Aorta (tissue), 5 donors: ENCODE data around the gene CNNM2. TPM values are rescaled to one million over a fixed set of nuclear protein-coding genes. Genes with fewer than 3 reads are reported as not detected.
"Not testable (repeated sequence)": the region's sequence is repeated elsewhere in the genome, so short reads cannot be mapped to it uniquely, and the experiment has no call there.

Experiments
- ATAC-seq: fragments of 200-7000 bp; cut with Tn5 transposase; one replicate; pipeline ENCODE4 v1.9.1; 2022; ENCODE audit warnings: moderate library complexity; ENCODE audit not compliant: low FRiP score
- DNase-seq, 2 donors: peaks; one replicate each; pipeline ENCODE4 v3.0.0-alpha.2; 2020
- H3K27ac ChIP-seq, 2 donors: one replicate each; pipeline ENCODE4 v1.5.1; 2013; ENCODE audit warnings: low read length in 2 of 2, mild to moderate bottlenecking in 2 of 2, moderate library complexity in 2 of 2, control low read depth in 1 of 2, inconsistent platforms in 1 of 2, low read depth in 1 of 2
- H3K27me3 ChIP-seq, 2 donors: one replicate each; pipeline ENCODE4 v1.6.1; 2013; ENCODE audit warnings: control low read depth in 1 of 2, low read length in 1 of 2, mild to moderate bottlenecking in 1 of 2, moderate library complexity in 1 of 2; ENCODE audit not compliant: insufficient read depth in 2 of 2, control insufficient read depth in 1 of 2
- H3K36me3 ChIP-seq, 2 donors: one replicate each; pipeline ENCODE4 v1.6.1; 2013; ENCODE audit warnings: control low read depth in 1 of 2, low read length in 1 of 2, mild to moderate bottlenecking in 1 of 2; ENCODE audit not compliant: insufficient read depth in 2 of 2, control insufficient read depth in 1 of 2
- H3K4me1 ChIP-seq, 2 donors: one replicate each; pipeline ENCODE4 v1.6.1; 2013; ENCODE audit warnings: low read length in 2 of 2, control low read depth in 1 of 2, mild to moderate bottlenecking in 1 of 2, moderate library complexity in 1 of 2; ENCODE audit not compliant: insufficient read depth in 2 of 2, control insufficient read depth in 1 of 2
- H3K4me3 ChIP-seq, 2 donors: one replicate each; pipeline ENCODE4 v1.5.1; 2013; ENCODE audit warnings: low read length in 2 of 2, control low read depth in 1 of 2, mild to moderate bottlenecking in 1 of 2
- H3K9me3 ChIP-seq: one replicate; pipeline ENCODE4 v1.6.1; 2013; ENCODE audit warnings: mild to moderate bottlenecking, low read length; ENCODE audit not compliant: control insufficient read depth
- WGBS, 2 donors: extraction: QIAGEN DNeasy Blood & Tissue Kit; methylation state at CpG; one replicate each; pipeline ENCODE4 v1.1.7; 2013; 5-methylcytosine and 5-hydroxymethylcytosine counted together
- intact Hi-C, 2 donors: fragments of 100-400 bp; cut with DNase I; formaldehyde crosslinking; loops; one replicate each; pipeline versions ENCODE4 v1.14.2 to v1.15.0; 2022
- polyA plus RNA-seq, 2 donors: library from polyadenylated mRNA; stranded (reverse); fragments of 200-250 nt; gene quantifications; one replicate each; pipeline ENCODE4 v1.2.3, GENCODE V29; 2013
- total RNA-seq, 2 donors: library from RNA; stranded (reverse); fragmentation: NEBNext Ultra II Directional; extraction: Animal tissue kit (Norgen Biotek cat#: 25700); gene quantifications; one replicate each; pipeline ENCODE4 v1.2.1, GENCODE V29; 2021
- donor health status: healthy with polysubstance abuse.
- donor health status: Bipolar disorder and iron deficiency.
- donor health status: DM: no; HTN: no; CAD: no.
- donor health status: DM: no; HTN: no; CAD: no.
- donor health status: DM: yes; HTN: yes; CAD: no.

The CNNM2 gene
- total and polyA plus RNA-seq, 4 donors, result 3.0 to 30.8 (median 9.6) TPM

DNA sequence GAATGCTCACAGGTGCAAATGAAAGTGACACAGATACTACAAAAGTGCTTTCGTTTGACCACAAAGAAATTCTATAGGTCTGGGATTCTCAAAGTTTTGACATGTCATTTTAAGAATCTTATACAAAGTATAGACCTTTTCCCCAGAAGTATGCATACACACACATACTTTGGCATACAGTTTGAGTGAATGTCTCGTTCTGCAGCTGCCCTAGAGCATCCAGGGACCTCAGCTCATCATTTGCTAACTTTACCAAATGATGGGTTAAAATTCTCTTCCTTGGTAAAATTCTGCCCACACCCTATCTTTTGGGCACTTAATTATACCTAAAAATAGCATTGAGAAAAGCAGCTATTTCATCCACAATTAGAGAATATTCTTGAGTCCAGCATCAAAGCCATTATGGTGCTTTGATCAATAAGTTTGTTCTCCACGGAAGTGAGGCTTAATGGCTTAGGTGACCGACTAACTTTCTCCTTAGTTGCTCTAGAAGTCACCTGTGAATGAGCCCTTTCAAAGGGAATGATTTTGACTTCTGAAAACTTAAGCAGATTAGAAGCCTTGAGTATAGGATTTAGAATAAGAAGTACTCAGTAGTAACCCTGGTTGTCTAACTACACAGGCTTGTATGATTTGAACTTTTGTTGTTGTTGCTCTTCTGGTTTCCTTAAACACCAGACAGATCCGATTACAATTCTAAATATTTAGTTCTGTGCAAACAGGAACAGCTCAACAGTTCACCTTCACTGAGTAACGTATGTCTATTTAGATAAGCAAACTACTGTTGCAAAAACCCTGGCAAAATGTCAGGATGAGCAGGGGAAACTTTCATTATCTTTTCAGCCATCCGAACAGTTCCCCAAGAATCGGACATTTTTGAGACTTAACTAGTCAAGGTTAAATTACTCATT is 70.6 kb downstream of the CNNM2 start:
- Histone ChIP-seq H3K27me3 (no peaks in the 10 kb centered on the region), H3K4me3 (no peak overlapping the region), H3K27ac (no peak overlapping the region), H3K9me3 (no peaks in the 10 kb centered on the region), H3K36me3 (no peaks in the 10 kb centered on the region), H3K4me1 (peaks cover 4% of the 10 kb centered on the region in 2 donors)
- 60 to 64% methylated on average over 8 of the region's 8 CpGs for WGBS, 2 donors
- intact Hi-C loops, result no loop called here
- ATAC-seq (no peak), DNase-seq (no peak)

DNA sequence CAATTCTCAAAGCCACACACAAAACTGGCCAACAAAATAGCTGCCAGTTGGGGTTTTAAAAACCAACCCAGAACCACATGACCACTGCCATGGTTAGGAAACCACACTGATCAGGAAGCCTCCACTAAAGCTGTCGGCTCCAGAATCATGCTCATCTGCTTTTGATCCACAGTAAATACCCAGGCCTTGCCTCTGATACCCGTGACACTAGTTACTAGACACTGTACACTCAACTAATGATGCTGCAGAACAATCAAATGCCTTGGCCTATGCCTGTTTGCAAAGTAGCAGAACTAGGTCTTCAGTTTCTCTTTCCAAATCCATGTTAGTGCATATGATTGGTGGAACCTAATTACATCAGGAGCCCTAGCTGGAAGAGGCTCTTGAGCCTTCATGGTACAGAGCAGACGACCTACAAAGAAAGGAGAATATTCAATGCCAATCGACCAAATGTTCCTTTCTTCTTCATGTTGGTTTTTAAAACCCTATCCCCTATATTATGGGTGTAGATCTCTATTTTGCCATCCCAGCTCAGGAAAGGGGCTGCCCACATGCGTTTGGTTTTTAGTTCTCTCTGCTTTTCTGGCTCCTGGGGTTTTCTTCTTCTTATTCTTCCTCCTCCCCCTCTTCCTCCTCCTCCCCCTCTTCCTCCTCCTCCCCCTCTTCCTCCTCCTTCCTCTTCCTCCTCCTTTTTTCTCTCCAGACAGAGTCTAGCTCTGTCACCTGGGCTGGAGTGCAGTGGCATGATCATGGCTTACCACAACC is 76.6 kb downstream of the CNNM2 start:
- H3K9me3 ChIP-seq, result no peaks in the 10 kb centered on the region
- H3K27me3 ChIP-seq, result no peaks in the 10 kb centered on the region
- H3K36me3 ChIP-seq, result no peaks in the 10 kb centered on the region
- peaks cover 0 to 2% of the 10 kb centered on the region in 2 donors for H3K4me1 ChIP-seq
- no peak overlapping the region for H3K27ac ChIP-seq
- ATAC-seq (no peak), DNase-seq (no peak)
- 90 to 91% methylated on average over 5 of the region's 5 CpGs for WGBS, 2 donors
- no peak overlapping the region for H3K4me3 ChIP-seq
- intact Hi-C loops, result no loop called here

DNA sequence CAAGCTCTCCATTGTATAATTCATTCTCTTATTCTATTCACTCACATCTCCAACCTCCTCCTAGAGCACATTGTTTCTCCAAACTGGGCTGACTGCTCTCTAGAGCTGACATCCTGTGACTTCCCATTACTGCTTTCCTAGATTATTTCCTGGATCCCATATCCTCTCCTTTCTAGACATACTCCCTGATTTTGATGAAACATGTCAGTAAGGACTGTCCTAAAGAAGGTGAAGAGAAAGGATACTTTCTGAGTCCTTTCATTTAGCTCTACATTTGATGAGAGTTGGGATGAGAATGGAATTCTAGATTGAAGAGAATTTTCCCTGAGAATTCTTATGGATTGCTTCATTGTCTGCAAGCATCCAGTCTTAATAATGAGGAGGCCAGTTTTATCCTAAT is 78.8 kb downstream of the CNNM2 start:
- H3K9me3 ChIP-seq, result no peaks in the 10 kb centered on the region
- H3K4me1 ChIP-seq, result peaks cover 0 to 2% of the 10 kb centered on the region in 2 donors
- H3K27ac ChIP-seq, result no peak overlapping the region
- no peaks in the 10 kb centered on the region for H3K36me3 ChIP-seq
- intact Hi-C loops, result no loop called here
- DNase-seq, result no peak
- H3K27me3 ChIP-seq, result no peaks in the 10 kb centered on the region
- no peak for ATAC-seq
- H3K4me3 ChIP-seq, result no peak overlapping the region

DNA sequence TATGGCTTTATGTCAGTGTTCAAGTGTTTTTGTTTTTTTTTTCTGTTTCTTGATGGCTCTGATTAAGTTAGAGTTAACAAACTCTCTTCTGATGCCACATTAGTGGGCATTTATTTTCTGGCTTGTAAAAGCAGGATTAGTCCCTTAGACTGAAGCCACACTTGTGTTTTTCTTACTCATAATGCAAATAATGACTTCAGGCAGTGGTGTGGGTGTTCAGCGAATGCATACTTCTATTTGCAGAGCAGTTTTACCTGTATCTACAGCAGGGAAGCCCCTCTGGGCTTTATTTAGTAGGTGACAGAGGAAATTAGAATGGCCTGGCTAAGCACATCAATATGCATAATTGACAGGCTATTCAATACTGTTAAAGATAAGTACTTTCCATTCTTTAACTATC is 79.9 kb downstream of the CNNM2 start:
- Histone ChIP-seq H3K4me3 (no peak overlapping the region), H3K36me3 (no peaks in the 10 kb centered on the region), H3K27ac (no peak overlapping the region), H3K27me3 (no peaks in the 10 kb centered on the region), H3K9me3 (no peaks in the 10 kb centered on the region), H3K4me1 (no peaks in the 10 kb centered on the region)
- 2 to 12% methylated on average over 1 of the region's 1 CpG for WGBS, 2 donors
- intact Hi-C loops, result no loop called here
- DNase-seq, result no peak
- ATAC-seq, result no peak

DNA sequence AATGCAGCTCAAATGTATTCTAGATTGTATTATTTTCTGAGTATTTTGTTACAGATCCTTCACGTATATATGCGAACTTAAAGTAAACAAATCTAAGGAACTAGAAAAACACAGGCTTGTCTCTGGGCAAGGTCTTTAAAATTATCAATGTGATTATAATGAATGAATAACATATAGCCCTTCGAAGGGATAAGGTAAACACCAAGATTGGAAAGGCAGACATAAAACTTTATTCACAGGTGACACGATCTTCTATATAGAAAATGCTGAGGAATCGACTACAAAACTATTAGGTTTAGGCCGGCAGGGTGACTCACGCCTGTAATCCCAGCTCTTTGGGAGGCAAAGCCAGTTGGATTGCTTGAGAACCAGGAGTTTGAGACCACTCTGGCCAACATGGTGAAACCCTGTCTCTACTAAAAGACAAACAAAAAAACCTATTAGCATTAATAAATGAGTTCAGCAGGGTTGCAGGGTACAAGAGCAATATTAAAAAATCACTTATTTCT is 80.4 kb downstream of the CNNM2 start:
- DNase-seq, result no peak
- no peaks in the 10 kb centered on the region for H3K36me3 ChIP-seq
- 61 to 66% methylated on average over 7 of the region's 7 CpGs for WGBS, 2 donors
- no peak for ATAC-seq
- no peaks in the 10 kb centered on the region for H3K9me3 ChIP-seq
- H3K27ac ChIP-seq, result no peak overlapping the region
- intact Hi-C loops, result no loop called here
- H3K4me1 ChIP-seq, result no peaks in the 10 kb centered on the region
- no peak overlapping the region for H3K4me3 ChIP-seq
- no peaks in the 10 kb centered on the region for H3K27me3 ChIP-seq

DNA sequence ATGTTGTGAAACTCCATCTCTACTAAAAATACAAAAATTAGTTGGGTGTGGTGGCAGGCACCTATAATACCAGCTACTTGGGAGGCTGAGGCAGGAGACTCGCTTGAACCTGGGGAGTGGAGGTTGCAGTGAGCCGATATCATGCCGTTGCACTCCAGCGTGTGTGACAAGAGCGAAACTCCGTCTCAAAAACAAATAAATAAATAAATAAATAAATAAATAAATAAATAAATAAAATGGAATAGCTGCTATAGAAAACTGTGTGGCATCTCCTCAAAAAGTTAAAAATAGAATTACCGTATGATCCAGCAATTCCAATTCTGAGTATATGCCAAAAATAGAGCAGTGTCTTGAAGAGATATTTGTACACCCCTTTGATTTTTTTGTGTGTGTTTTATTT is 82.0 kb downstream of the CNNM2 start:
- H3K27me3 ChIP-seq, H3K4me1 ChIP-seq, H3K4me3 ChIP-seq, ATAC-seq, H3K36me3 ChIP-seq, intact Hi-C loops, DNase-seq, H3K27ac ChIP-seq, H3K9me3 ChIP-seq: not testable (repeated sequence)
- WGBS, 2 donors, result 86 to 89% methylated on average over 7 of the region's 7 CpGs

DNA sequence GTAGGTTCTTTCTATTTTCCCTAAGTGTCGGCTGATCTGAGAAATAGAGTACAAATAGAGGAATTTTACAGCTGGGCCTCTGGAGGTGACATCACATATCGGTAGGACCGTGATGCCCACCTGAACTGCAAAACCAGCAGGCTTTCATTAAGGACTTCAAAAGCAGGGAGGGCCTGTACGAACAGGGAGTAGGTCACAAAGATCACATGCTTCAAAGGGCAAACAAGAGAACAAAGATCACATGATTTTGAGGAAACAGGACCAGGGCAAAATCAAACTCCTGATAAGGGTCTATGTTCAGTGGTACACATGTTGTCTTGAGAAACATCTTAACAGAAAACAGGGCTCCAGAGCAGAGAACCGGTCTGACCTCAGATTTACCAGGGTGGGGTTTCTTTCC is 88.9 kb downstream of the CNNM2 start:
- 75 to 97% methylated on average over 5 of the region's 5 CpGs for WGBS, 2 donors
- intact Hi-C loops, result no loop called here

DNA sequence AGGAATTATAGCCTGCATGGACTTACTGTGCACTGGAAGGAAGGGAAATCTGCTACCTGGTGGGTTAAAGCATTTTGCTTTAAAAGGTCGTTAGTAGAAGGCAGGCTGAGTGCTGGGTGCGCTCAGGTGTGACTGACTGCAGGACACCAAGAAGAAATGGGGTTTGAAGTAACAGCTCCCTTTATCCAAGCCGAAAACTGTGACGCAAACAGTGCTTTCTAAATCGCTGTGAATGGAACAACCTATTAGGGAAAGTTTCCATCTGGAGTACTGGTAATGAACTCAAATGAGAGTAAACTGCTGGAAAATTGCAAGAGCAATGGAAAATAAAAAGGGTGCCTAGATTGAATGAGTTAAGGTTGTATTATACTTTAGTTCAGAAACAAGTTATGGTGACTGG is 95.3 kb downstream of the CNNM2 start:
- DNase-seq (no peak), ATAC-seq (no peak)
- H3K27me3 ChIP-seq, result no peaks in the 10 kb centered on the region
- H3K4me1 ChIP-seq, result peaks cover 0 to 2% of the 10 kb centered on the region in 2 donors
- H3K4me3 ChIP-seq, result no peak overlapping the region
- no peaks in the 10 kb centered on the region for H3K36me3 ChIP-seq
- WGBS, 2 donors, result 90 to 91% methylated on average over 5 of the region's 5 CpGs
- no peaks in the 10 kb centered on the region for H3K9me3 ChIP-seq
- intact Hi-C loops, result no loop called here
- H3K27ac ChIP-seq, result no peak overlapping the region

More for the DNA sequence above, 88.9 kb downstream of the CNNM2 start:
- H3K4me1 ChIP-seq, result no peaks in the 10 kb centered on the region
- DNase-seq, result no peak
- H3K4me3 ChIP-seq, result no peak overlapping the region
- no peak overlapping the region for H3K27ac ChIP-seq
- H3K9me3 ChIP-seq, result no peaks in the 10 kb centered on the region
- ATAC-seq, result no peak
- H3K36me3 ChIP-seq, result no peaks in the 10 kb centered on the region
- H3K27me3 ChIP-seq, result no peaks in the 10 kb centered on the region
